ENCODE results near the gene CDH4.

CDH4 gene

GRCh38 chr20:61640131-61640870 lies 388.2 kb downstream of the CDH4 start:
- DNase-seq: no peak

GRCh38 chr20:61640871-61641245 lies 388.8 kb downstream of the CDH4 start:
- no peak for DNase-seq

- DNase-seq: no peak
Observed at GRCh38 chr20:61643656-61644377, 391.8 kb downstream of the CDH4 start.

- no peak for DNase-seq
Observed at GRCh38 chr20:61644378-61645076, 392.5 kb downstream of the CDH4 start.

GRCh38 chr20:61645732-61646131 lies 393.7 kb downstream of the CDH4 start:
- no peak for DNase-seq

- DNase-seq: no peak
Observed at GRCh38 chr20:61646453-61646852, 394.4 kb downstream of the CDH4 start.

- DNase-seq: no peak
Observed at GRCh38 chr20:61646986-61647385, 394.9 kb downstream of the CDH4 start.

GRCh38 chr20:61647702-61648101 lies 395.6 kb downstream of the CDH4 start:
- no peak for DNase-seq

GRCh38 chr20:61649105-61649859 lies 397.2 kb downstream of the CDH4 start:
- DNase-seq: no peak

GRCh38 chr20:61649860-61650162 lies 397.8 kb downstream of the CDH4 start:
- no peak for DNase-seq

- DNase-seq: no peak
Observed at GRCh38 chr20:61650912-61651733, 399.1 kb downstream of the CDH4 start.

GRCh38 chr20:61652146-61652545 lies 400.1 kb downstream of the CDH4 start:
- DNase-seq: no peak

- no peak for DNase-seq
Observed at GRCh38 chr20:61654726-61655125, 402.7 kb downstream of the CDH4 start.

- no peak for DNase-seq
Observed at GRCh38 chr20:61655591-61655990, 403.5 kb downstream of the CDH4 start.

GRCh38 chr20:61656198-61656597 lies 404.1 kb downstream of the CDH4 start:
- DNase-seq: no peak

- DNase-seq: no peak
Observed at GRCh38 chr20:61657721-61658377, 405.8 kb downstream of the CDH4 start.

- no peak for DNase-seq
Observed at GRCh38 chr20:61658563-61658962, 406.5 kb downstream of the CDH4 start.

GRCh38 chr20:61659246-61659993 lies 407.4 kb downstream of the CDH4 start:
- no peak for DNase-seq

GRCh38 chr20:61659994-61660346 lies 407.9 kb downstream of the CDH4 start:
- DNase-seq: no peak

GRCh38 chr20:61660559-61660958 lies 408.5 kb downstream of the CDH4 start:
- no peak for DNase-seq

- DNase-seq: no peak
Observed at GRCh38 chr20:61661025-61661424, 409.0 kb downstream of the CDH4 start.

Measured in CD4-positive, alpha-beta T cell treated with Interleukin-17A for 1 hour (primary cell).